GM06990 (cell line): Measurements from ENCODE around the gene SPEF1.
"Not testable (repeated sequence)": the region's sequence is repeated elsewhere in the genome, so short reads cannot be mapped to it uniquely, and the experiment has no call there.

Experiments
- DNase-seq: peaks from one replicate; pipeline ENCODE4 v3.0.0-alpha.2; 2011; ENCODE audit not compliant: insufficient read length; ENCODE audit errors: extremely low read depth
- H3K27me3 ChIP-seq: replicated peaks from 2 replicates; pipeline ENCODE4 v1.6.0; 2011; ENCODE audit warnings: low read length; ENCODE audit not compliant: control insufficient read depth, insufficient read depth
- H3K36me3 ChIP-seq: 2 replicates; pipeline ENCODE4 v1.5.1; 2011; ENCODE audit warnings: low read length; ENCODE audit not compliant: control insufficient read depth, insufficient read depth
- H3K4me3 ChIP-seq: replicated peaks from 2 replicates; pipeline ENCODE4 v1.5.1; 2011; ENCODE audit warnings: low read depth, mild to moderate bottlenecking, control low read depth, low read length
- TF ChIP-seq, protein P1 (sequence below): IDR thresholded peaks from 2 replicates; pipeline ENCODE4 v1.5.1; 2011; ENCODE audit warnings: low read length, control low read depth, mild to moderate bottlenecking, inconsistent platforms; ENCODE audit not compliant: insufficient read depth, poor library complexity, severe bottlenecking

SPEF1 gene, protein sequence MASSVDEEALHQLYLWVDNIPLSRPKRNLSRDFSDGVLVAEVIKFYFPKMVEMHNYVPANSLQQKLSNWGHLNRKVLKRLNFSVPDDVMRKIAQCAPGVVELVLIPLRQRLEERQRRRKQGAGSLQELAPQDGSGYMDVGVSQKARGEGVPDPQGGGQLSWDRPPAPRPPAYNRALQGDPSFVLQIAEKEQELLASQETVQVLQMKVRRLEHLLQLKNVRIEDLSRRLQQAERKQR

DNA sequence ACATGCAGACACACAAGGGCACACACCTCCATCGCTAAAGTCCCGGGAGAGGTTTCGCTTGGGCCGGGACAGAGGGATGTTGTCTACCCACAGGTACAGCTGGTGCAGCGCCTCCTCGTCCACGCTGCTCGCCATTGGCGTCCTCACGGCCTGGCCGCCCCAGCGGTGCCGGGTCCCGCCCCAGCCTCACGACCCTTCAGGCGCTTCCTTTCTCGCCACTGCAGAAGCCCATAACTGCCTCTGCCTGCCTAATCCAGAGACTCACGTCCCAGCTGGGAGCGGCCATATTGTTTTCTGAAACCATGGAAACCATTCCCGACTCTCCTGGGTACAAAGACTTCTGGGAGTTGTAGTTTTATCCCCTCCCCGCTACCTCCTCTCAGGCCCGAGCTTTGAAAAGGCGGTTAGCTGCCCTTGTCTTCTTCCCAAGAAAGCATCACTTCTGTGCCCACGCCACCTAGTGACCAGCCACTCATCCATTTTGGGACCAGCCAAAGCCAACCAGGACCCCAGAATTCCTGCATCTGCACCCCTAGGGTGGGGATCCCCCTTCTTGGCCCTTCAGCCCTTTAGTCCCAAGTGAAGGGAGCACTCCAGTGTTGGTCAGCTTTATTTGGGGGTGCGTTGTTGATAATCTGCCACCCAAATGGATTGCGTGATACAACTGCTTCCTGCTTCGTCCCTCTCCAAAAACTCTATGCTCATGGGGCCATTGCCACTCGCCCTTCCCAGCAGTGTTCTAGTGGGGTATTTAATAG, at the start of gene SPEF1:
Gene SPEF1 (minus strand): TSS at position 296 of the 758 bp plus-strand sequence. CDS start 161 bp downstream, at position 135.
- TF ChIP-seq, protein P1, sequence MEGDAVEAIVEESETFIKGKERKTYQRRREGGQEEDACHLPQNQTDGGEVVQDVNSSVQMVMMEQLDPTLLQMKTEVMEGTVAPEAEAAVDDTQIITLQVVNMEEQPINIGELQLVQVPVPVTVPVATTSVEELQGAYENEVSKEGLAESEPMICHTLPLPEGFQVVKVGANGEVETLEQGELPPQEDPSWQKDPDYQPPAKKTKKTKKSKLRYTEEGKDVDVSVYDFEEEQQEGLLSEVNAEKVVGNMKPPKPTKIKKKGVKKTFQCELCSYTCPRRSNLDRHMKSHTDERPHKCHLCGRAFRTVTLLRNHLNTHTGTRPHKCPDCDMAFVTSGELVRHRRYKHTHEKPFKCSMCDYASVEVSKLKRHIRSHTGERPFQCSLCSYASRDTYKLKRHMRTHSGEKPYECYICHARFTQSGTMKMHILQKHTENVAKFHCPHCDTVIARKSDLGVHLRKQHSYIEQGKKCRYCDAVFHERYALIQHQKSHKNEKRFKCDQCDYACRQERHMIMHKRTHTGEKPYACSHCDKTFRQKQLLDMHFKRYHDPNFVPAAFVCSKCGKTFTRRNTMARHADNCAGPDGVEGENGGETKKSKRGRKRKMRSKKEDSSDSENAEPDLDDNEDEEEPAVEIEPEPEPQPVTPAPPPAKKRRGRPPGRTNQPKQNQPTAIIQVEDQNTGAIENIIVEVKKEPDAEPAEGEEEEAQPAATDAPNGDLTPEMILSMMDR: peak; percentile 30
- Histone ChIP-seq H3K27me3 (peaks cover 1% of the 10 kb centered on the region), H3K36me3 (peaks cover 2% of the 10 kb centered on the region), H3K4me3 (peak within 1 kb of the TSS; percentile 51)
- no peak for DNase-seq

DNA sequence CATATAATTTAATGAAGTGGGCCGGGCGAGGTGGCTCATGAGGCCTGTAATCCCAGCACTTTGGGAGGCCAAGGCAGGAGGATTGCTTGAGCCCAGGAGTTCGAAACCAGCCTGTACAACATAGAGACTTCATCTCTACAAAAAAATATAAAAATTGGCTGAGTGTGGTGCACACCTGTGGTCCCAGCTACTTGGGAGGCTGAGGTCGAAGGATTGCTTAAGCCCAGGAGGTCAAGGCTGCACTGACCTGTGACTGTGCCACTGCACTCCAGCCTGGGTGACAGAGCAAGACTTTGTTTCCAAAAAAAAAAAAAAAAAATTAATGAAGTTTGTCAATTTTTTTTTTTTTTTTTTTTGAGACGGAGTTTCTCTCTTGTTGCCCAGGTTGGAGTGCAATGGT, 48.6 kb upstream of the SPEF1 start:
- not testable (repeated sequence) for DNase-seq, H3K36me3 ChIP-seq, H3K27me3 ChIP-seq, H3K4me3 ChIP-seq

DNA sequence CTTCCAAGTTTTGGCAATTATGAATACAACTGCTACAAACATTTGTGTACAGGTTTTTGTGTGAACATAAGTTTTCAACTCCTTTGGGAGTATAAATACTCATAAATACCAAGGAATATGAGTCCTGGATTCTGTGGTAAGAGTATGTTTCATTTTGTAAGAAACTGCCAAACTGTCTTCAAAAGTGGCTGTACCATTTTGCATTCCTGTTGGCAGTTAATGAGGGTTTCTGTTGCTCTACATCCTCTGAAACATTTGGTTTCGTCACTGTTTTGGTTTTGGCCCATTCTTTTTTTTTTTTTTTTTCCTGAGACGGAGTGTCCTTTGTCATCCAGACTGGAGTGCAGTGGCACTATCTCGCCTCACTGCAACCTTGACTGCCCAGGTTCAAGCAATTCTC, 47.5 kb upstream of the SPEF1 start:
- no peaks in the 10 kb centered on the region for H3K27me3 ChIP-seq
- H3K36me3 ChIP-seq: peaks cover 5% of the 10 kb centered on the region
- TF ChIP-seq, protein P1: no peak
- no peak for DNase-seq
- H3K4me3 ChIP-seq: no peak overlapping the region

DNA sequence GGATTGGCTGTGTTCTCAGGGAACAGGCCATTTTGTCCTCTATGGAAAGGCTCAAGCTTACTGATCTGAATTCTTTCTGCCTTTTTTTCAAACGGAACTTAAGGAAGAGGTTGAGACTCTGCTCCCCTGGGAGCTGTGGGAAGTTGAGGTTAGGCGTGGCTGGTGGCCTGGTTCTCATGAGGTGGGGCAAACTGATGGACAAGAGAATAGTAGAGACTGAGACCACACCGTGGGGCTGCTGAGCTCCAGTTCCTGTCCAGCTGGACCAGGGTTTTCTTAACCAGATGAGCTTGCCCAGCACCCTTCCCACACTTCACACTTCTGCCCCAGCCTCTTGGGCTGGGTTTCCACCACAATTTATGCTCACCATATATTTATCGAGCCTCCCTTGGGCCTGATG, 45.2 kb upstream of the SPEF1 start:
- DNase-seq: no peak
- TF ChIP-seq, protein P1: no peak
- peaks cover 13% of the 10 kb centered on the region for H3K36me3 ChIP-seq
- H3K4me3 ChIP-seq: no peak overlapping the region
- no peaks in the 10 kb centered on the region for H3K27me3 ChIP-seq

DNA sequence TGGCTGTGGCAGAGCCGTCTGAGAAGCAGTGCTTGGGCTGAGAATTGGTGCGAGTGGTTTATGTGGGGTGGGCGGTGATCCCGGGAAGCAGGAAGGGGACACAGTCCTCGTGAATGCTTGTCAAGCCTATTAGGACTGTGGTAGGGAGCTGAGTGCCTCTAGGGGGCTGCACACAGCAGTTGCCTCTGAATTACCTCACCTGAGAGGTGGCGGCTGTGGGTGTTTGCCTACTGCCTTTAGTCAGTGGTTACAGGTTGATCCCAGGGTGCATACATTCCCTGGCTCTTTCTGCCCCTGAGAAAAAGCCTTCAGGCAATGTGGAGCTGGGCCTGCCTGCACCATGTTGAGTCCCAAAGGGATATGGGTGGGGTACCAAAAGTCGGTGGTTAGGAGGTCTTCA, 44.3 kb upstream of the SPEF1 start:
- peaks cover 13% of the 10 kb centered on the region for H3K36me3 ChIP-seq
- H3K4me3 ChIP-seq: no peak overlapping the region
- no peak for DNase-seq
- H3K27me3 ChIP-seq: no peaks in the 10 kb centered on the region
- TF ChIP-seq, protein P1: peak; percentile 2

DNA sequence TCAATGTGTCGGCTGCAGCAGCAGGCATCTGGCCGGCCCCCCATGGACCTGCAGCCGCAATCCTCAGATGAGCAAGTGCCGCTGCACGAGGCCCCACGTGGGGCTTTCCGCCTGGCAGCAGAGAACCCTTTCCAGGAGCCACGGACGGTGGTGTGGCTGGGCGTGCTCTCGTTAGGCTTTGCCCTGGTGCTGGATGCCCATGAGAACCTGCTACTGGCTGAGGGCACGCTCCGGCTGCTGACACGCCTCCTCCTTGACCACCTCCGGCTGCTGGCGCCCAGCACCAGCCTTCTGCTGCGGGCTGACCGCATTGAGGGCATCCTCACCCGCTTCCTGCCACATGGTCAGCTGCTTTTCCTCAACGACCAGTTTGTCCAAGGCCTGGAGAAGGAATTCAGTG, 42.6 kb upstream of the SPEF1 start:
- no peak for DNase-seq
- TF ChIP-seq, protein P1: no peak
- Histone ChIP-seq H3K27me3 (no peaks in the 10 kb centered on the region), H3K4me3 (no peak overlapping the region), H3K36me3 (peaks cover 13% of the 10 kb centered on the region)
